ENCODE results near the gene MYBPC3.
"Not testable (repeated sequence)": the region's sequence is repeated elsewhere in the genome, so short reads cannot be mapped to it uniquely, and the experiment has no call there.

The MYBPC3 gene

DNA sequence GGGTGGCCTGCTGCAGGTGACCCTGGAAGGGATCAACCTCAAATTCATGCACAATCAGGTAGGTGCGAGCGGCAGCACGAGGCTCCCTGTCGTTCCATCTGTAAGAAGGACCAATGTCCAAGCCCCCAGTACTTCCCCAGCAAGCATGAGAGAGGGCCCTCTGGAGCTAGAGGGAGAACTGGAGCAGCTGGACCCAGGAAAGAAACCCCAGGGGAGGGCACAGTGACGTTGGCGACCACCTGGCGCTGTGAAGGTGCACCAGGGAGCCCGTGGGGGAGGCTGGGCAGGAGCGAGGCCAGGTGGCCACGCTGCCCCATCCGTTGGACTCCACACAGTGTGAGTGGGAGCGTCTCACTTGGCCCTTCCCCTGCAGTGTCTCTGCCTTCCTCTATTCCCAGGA, 28.0 kb downstream of the MYBPC3 start:
- DNase-seq (ENCODE audit: low spot score) = no peak

DNA sequence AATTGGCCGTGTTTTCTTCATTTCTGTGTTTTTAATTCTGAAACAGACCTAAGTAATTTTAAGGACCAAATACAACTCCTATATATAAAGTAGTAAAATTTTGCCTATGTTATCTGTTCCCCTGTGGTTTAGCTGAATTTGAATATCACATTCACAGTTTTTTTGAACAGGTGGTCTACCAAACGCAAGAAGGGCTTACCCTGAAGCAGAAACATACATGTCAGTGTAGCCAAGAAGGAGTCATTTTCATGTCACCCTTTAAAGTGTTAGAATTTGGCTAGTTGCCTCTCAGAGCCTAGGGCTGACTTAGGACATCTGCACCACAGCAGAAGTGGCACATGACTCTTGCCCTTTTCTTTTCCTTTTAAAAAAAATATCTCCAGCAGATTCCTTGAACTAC, 34.3 kb downstream of the MYBPC3 start:
- no peak for DNase-seq (ENCODE audit: low spot score)

DNA sequence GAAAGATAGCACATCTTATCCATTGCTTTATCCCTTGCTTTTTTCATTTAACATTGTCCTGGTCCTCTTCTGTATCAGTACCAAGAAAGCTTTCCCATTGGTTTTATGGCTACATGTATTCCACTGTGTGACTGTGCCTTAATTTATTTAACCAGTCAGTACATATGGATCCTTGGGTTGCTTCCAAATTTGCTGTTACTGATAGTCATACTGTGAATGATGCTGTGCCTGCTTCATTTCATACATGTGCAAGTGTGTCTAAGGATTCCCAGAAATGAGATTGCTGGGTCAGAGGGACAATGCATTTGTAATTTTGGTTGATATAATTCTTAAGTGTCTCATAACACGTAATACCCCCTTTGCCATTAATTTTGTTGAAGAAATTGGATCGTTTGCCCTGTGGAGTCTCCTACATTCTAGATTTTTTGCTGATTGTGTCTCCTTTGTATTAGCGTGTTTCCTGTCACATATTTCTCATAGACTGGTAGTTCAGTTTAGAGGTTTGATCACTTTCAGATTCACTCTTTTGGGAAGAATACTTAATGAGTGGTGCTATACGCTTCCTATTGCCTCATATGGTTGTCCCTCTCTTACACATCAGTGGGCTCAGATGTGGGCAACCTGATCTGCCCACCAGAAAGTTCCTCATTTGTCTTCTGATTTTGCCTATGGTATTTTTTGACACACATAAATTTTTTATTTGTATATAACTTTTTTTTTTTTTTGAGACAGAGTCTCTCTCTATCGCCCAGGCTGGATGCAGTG, 35.3 kb downstream of the MYBPC3 start:
- no peak for DNase-seq (ENCODE audit: low spot score)

DNA sequence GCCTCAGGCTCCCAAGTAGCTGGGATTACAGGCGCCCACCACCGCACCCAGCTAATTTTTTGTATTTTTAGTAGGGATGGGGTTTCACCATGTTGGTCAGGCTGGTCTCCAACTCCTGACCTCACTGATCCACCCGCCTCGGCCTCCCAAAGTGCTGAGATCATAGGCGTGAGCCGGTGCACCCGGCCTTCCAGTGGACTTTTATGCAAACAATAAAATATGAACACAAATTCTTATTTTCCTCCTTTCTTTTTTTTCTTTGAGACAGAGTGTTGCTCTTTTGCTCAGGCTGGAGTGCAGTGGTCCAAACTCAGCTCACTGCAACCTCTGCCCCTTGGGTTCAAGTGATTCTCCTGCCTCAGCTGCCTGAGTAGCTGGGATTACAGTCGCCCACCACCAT, 36.0 kb downstream of the MYBPC3 start:
- DNase-seq (ENCODE audit: low spot score) = not testable (repeated sequence)

DNA sequence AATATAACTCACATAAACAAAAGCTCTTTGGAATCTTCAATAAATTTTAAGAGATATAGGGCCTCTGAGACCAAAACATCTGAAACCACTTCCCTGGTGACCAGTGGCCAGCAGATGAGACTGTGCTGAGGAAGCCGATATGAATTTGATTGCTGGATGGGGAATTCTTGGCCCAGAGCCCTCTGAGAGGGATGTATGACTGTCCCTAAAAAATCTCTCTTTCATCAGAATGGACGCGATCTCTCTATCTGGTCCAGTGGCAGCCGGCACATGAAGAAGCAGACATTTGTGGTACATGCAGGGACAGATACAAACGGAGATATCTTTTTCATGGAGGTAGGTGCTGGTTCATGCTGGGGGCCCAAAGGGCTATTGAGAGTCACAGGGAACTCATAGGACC, 37.5 kb downstream of the MYBPC3 start:
- DNase-seq (ENCODE audit: low spot score) = no peak

DNA sequence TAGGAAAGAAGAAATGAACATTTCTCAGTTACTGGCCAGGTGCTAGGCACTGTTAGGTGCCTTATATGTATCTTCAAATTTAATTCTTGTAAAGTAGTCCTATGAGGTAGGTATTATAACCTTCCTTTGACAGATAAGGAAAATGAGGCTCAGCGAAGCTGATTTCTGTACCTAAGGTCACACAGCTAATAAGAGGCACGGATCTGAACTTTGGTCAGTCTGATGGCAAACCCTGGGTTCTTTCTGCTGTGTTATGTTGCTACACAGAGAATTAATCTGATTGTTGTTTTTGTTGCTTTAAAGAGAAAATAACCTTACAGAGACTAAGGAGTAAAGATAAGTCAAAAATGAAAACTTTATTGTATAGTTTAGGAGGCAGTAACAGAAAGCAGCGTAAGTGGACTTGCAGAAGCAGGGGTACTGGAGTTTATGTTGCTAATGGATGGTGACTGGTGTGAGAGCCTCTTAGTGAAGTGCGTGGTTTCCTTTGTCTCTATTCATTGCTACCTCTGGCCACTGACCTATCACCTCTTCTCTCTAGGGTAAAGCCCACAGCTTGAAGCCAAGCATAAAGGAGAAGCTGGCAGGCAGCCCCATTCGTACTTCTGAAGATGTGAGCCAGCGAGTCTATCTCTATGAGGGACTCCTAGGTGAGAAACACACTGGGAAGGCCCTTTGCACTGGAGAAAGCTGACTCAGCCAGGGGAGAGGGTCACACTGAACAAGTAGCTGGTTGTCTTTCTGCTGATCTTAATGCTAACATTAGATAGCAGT, 44.3 kb downstream of the MYBPC3 start:
- no peak for DNase-seq (ENCODE audit: low spot score)

DNA sequence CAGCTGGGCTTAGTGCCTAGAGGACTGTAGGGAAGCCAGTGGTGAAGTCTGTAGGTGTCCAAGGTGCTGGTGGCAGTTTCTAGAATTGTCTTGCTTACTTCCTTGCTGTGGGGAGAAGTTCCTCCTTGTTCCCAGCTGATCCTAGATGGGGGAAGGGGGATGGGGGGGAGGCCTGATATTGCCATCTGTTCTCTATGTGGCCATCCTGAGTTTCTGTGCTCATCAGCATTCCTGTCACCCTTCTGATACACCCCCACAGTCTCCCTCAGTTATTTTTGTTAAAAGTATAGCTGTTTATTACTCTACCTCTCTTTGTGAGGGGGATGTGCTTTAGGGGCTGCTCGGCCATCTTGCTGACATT, 46.0 kb downstream of the MYBPC3 start:
- no peak for DNase-seq (ENCODE audit: low spot score)

DNA sequence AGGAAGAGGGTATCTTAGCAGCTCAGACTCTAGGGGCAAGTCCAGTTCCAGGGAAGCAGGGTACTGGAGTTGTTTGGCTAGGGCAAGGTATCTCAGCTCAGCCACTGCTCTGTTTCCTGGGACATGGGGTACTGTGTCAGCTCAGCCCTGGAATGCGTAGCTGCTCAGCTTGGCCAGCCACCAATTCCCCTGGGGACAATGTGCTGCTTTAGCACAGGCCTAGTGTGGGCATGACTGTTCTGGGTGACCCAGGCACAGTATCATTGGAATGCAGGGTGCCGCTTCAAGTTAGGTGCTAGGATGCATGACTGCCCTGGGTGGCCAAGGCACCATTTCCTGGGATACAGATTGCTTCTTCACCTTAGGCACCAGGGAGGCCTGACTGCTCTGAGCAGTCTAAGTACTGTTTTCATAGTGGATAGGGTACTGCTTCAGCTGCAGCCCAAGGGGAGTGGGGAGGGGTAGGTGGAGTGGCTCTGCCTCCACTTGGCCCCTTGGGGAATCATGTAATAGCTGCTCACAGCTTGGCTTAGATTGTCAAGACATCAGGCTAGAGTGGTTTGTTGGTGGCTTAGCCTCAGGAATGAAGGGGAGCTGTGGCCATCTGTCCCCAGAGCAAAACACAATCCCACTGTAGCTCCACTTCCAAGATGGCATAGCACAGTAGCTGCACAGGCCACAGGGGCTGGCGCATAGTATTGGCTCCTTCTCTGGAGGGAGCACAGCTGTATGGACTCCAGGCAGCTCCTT, 46.6 kb downstream of the MYBPC3 start:
- no peak for DNase-seq (ENCODE audit: low spot score)

DNA sequence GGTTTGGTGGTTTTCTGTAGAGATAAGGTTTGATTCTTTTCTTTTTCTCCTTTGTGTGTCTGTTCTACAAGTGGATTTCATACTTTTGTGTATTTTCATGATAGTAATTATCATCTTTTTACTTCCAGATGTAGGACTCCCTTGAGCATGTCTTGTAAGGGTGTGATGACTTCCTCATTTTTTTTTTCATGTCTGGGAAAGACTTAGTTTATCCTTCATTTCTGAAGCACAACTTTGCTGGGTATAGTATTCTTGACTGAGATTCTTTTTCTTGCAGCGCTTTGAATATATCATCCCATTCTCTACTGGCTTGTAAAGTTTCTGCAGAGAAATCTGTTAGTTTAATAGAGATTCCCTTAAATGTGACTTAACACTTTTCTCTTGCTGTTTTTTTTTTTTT, 49.6 kb downstream of the MYBPC3 start:
- no peak for DNase-seq (ENCODE audit: low spot score)

DNA sequence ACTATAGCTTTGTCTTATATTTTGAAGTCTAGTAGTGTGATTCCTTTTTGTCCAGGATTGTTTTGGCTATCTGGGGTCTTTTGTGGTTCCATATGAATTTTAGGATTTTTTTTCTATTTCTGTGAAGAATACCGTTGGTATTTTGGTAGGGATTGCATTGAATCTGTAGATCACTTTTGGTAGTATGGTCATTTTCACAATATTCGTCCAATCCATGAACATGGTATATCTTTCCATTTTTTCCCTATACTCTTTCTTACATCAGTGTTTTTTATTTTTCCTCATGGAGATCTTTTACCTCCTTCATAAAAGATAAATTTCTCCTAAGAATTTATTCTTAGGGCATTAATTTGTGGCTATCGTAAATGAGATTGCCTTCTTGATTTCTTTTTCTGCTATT, 53.4 kb downstream of the MYBPC3 start:
- DNase-seq (ENCODE audit: low spot score) = no peak

DNA sequence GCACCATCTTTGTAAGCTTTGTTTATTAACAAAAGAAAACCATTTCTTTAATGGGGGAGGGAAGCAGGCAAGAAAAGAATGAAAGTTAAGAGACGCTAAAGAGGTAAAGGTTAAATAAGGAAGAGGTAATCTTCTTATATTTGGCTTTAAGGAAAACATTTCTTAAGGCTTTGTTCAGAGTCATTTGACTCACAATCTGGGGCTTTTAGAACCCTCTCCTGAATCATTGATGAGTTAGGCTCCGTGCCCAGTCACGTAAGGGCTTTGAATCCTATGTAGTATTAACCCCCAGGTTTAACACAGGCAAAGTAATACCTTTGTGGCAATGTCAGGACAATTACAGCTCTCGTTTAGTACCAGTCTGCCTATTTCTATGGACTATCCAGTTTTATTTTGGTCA, 56.5 kb downstream of the MYBPC3 start:
- DNase-seq (ENCODE audit: low spot score) = no peak

DNA sequence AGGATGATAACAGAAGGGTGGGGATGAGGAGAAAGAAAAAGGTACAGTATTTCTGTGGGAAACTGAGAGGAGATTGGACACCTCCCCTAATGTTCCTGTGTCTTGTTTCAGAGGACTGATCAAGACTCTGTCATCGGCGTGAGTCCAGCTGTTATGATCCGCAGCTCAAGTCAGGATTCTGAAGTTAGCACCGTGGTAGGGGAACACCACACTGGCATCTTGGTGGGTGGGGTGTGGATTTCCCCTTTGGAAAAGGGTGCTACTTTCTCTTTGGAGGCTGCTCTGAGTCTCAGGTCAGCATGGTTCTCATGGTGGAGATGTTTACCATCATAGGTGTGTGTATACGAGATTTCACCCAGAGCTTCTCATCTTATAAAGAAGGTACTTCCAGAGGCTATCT, 57.1 kb downstream of the MYBPC3 start:
- DNase-seq (ENCODE audit: low spot score) = no peak

DNA sequence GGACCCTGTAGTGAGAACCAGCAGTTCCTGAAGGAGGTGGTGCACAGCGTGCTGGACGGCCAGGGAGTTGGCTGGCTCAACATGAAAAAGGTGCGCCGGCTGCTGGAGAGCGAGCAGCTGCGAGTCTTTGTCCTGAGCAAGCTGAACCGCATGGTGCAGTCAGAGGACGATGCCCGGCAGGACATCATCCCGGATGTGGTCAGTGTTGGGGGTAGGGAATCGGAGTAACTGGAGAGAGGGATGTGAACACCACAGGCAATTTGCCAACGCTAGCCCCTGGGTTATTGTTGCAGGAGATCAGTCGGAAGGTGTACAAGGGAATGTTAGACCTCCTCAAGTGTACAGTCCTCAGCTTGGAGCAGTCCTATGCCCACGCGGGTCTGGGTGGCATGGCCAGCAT, 62.6 kb downstream of the MYBPC3 start:
- no peak for DNase-seq (ENCODE audit: low spot score)

DNA sequence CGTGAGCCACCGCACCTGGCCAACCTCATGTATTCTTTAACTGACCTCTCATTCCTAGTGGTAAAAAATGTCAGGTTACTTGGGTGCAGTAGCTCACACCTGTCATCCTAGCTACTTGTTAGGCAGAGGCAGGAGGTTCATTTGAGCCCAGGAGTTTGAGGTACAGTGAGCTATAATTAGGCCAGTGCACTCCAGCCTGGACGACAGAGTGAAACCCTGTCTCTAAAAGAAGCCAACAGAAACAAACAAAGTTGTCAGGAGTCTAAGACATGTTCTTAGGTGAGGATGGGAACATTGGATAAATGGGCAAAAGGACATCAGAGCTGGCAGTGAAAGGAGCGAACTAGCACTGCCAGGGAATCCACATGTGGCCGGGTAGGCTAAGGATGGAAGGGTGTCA, 64.4 kb downstream of the MYBPC3 start:
- no peak for DNase-seq (ENCODE audit: low spot score)

DNA sequence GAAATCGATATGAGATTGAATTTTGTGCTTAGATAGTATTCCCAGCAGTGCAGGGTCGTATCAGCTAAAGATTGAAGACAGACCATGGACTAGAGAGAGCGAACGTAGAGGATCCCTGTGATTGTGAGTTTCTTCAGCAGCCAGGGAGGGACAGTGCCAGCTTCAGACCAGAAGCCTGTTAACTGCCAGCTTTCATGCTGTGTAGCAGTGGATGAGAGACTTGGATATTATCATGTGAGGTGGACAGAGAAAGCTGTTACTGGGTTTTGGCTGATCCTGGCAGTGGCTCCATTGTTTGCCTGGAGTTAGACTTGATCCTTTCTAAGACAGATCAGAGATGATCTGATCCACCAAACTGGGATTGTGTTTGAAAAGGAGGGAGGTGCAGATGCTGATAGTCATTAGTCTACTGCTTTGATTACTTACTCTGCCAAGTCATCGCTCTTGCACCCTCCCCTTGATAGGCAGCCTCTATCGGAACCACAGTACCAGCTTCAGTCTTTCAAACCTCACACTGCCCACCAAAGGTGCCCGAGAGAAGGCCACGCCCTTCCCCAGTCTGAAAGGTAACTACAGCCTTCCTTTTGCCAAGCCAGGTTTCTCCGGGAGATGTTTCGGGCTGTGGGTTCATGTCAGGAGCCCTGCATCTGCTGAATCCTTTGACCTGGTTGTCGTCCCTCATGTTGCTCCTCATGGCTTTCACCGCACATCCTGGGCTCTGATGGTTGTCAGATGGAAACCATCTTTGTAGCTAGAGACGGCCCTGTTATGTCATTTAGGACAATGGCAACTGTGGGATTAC, 66.3 kb downstream of the MYBPC3 start:
- DNase-seq (ENCODE audit: low spot score) = no peak

DNA sequence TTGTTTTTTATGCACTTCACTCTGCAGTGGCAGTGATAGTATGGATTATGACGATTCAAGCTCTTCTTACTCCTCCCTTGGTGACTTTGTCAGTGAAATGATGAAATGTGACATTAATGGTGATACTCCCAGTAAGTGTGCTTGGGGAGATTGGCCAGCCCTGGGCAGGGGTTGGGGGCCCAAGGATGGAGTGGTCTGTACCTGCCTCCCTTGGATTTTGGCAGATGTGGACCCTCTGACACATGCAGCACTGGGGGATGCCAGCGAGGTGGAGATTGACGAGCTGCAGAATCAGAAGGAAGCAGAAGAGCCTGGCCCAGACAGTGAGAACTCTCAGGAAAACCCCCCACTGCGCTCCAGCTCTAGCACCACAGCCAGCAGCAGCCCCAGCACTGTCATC, 68.4 kb downstream of the MYBPC3 start:
- DNase-seq (ENCODE audit: low spot score) = no peak

DNA sequence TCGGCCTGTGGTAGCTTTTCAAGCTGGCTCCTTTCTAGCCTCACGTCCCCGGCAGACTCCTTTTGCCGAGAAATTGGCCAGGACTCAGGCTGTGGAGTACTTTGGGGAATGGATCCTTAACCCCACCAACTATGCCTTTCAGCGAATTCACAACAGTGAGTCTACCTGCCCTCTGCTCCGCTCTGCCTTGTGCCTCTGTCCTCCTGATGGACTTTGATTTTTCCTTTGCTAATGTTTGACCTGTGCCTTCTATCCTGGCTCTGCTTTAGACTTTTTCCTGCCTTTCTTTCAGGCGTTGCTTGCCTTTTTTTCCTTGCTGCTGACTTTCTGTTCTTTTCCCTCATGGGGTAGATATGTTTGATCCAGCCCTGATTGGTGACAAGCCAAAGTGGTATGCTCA, 70.0 kb downstream of the MYBPC3 start:
- DNase-seq (ENCODE audit: low spot score) = no peak
